GM23338 (cell line): ENCODE data around the gene SNHG17. TPM values are rescaled to one million over a fixed set of nuclear protein-coding genes. Genes with fewer than 3 reads are reported as not detected.

Source experiments
- ATAC-seq: fragments of 200-7000 bp; cut with Tn5 transposase; 3 replicates; pipeline ENCODE4 v1.9.1; 2020
- DNase-seq: peaks from one replicate; pipeline ENCODE4 v3.0.0-alpha.2; 2015; ENCODE audit warnings: low spot score
- H2AFZ ChIP-seq: fragments of 200-600 bp; sonication (generic); 2 replicates; pipeline ENCODE4 v1.8.0; 2016; ENCODE audit warnings: antibody characterized with exemption, mild to moderate bottlenecking, moderate library complexity
- H3F3A ChIP-seq: fragments of 200-600 bp; sonication (generic); replicated peaks from 2 replicates; pipeline ENCODE4 v1.8.0; 2017; ENCODE audit warnings: antibody characterized with exemption, mixed run types, low read depth
- H3K27ac ChIP-seq: fragments of 200-600 bp; sonication (generic); 2 replicates; pipeline ENCODE4 v1.6.1; 2016; ENCODE audit warnings: low read depth
- H3K27me3 ChIP-seq: fragments of 200-600 bp; sonication (generic); 2 replicates; pipeline ENCODE4 v1.8.0; 2016; ENCODE audit warnings: mild to moderate bottlenecking, mixed run types, moderate library complexity; ENCODE audit not compliant: insufficient read depth
- H3K36me3 ChIP-seq: fragments of 200-600 bp; sonication (generic); 2 replicates; pipeline ENCODE4 v1.8.0; 2016; ENCODE audit warnings: mild to moderate bottlenecking; ENCODE audit not compliant: insufficient read depth
- H3K4me1 ChIP-seq: fragments of 200-600 bp; sonication (generic); 2 replicates; pipeline ENCODE4 v1.8.0; 2016; ENCODE audit warnings: mild to moderate bottlenecking, moderate library complexity; ENCODE audit not compliant: insufficient read depth
- H3K4me2 ChIP-seq: fragments of 200-600 bp; sonication (generic); 2 replicates; pipeline ENCODE4 v1.7.1; 2017; ENCODE audit warnings: mixed run types
- H3K4me3 ChIP-seq: fragments of 200-600 bp; sonication (generic); 2 replicates; pipeline ENCODE4 v1.6.1; 2016; ENCODE audit warnings: mixed run types
- H3K79me2 ChIP-seq: fragments of 200-600 bp; sonication (generic); replicated peaks from 2 replicates; pipeline ENCODE4 v1.8.0; 2017; ENCODE audit warnings: mild to moderate bottlenecking; ENCODE audit not compliant: insufficient read depth
- H3K9me2 ChIP-seq: fragments of 200-600 bp; sonication (generic); 2 replicates; pipeline ENCODE4 v1.8.0; 2017; ENCODE audit not compliant: insufficient read depth
- H4K20me1 ChIP-seq: fragments of 200-600 bp; sonication (generic); replicated peaks from 2 replicates; pipeline ENCODE4 v1.8.0; 2017; ENCODE audit warnings: mild to moderate bottlenecking; ENCODE audit not compliant: insufficient read depth
- H3K27ac Mint-ChIP-seq: 2 replicates; pipeline ENCODE4 v1.8.0; 2020; ENCODE audit warnings: inconsistent platforms, mild to moderate bottlenecking, moderate library complexity, mixed read lengths
- H3K27me3 Mint-ChIP-seq: 3 replicates; pipeline ENCODE4 v1.8.0; 2022; ENCODE audit warnings: low read depth, mild to moderate bottlenecking, moderate library complexity, mixed read lengths, inconsistent platforms; ENCODE audit not compliant: insufficient read depth, poor library complexity
- H3K36me3 Mint-ChIP-seq: 3 replicates; pipeline ENCODE4 v1.8.0; 2021; ENCODE audit warnings: low read depth, mild to moderate bottlenecking, inconsistent platforms, moderate library complexity, mixed read lengths
- H3K4me1 Mint-ChIP-seq: 3 replicates; pipeline ENCODE4 v1.8.0; 2020; ENCODE audit warnings: mild to moderate bottlenecking, inconsistent platforms, mixed read lengths
- H3K4me3 Mint-ChIP-seq: 3 replicates; pipeline ENCODE4 v1.8.0; 2021; ENCODE audit warnings: moderate library complexity, mild to moderate bottlenecking, inconsistent platforms, mixed read lengths
- H3K9me3 Mint-ChIP-seq: 3 replicates; pipeline ENCODE4 v1.8.0; 2020; ENCODE audit warnings: moderate library complexity, mild to moderate bottlenecking, inconsistent platforms, mixed read lengths
- CREB1 ChIP-seq: fragments of 250-450 bp; sonication (Bioruptor Pico); IDR thresholded peaks from 2 replicates; pipeline ENCODE4 v1.5.0; 2020; ENCODE audit warnings: low read depth, mild to moderate bottlenecking, moderate library complexity
- EZH2 ChIP-seq: fragments of 200-600 bp; sonication (generic); IDR thresholded peaks from one replicate; pipeline ENCODE4 v1.8.0; 2017; ENCODE audit warnings: antibody characterized with exemption, mild to moderate bottlenecking, low read depth; ENCODE audit not compliant: unreplicated experiment
- EZH2phosphoT487 ChIP-seq: fragments of 200-600 bp; sonication (generic); IDR thresholded peaks from one replicate; pipeline ENCODE4 v1.8.1; 2018; ENCODE audit warnings: antibody characterized with exemption; ENCODE audit not compliant: unreplicated experiment
- JUNB ChIP-seq: IDR thresholded peaks from one replicate; pipeline ENCODE4 v1.6.1; 2016; ENCODE audit warnings: antibody characterized with exemption; ENCODE audit not compliant: unreplicated experiment
- NANOG ChIP-seq: IDR thresholded peaks from 2 replicates; pipeline ENCODE4 v1.6.1; 2016; ENCODE audit warnings: antibody characterized with exemption, borderline replicate concordance
- POLR2AphosphoS5 ChIP-seq: IDR thresholded peaks from 2 replicates; pipeline ENCODE4 v1.6.1; 2016; ENCODE audit warnings: antibody characterized with exemption, low read depth
- STAT1 ChIP-seq: IDR thresholded peaks from one replicate; pipeline ENCODE4 v1.6.1; 2016; ENCODE audit warnings: antibody characterized with exemption; ENCODE audit not compliant: unreplicated experiment
- ZNF114 ChIP-seq: fragments of 250-450 bp; sonication (Bioruptor Pico); IDR thresholded peaks from 2 replicates; pipeline ENCODE4 v1.5.0; 2020; ENCODE audit warnings: mild to moderate bottlenecking, moderate library complexity
- ZNF331 ChIP-seq: fragments of 250-450 bp; sonication (Bioruptor Pico); IDR thresholded peaks from 2 replicates; pipeline ENCODE4 v1.5.0; 2020; ENCODE audit warnings: low read depth, mild to moderate bottlenecking, moderate library complexity
- polyA plus RNA-seq: library from polyadenylated mRNA; unstranded; fragments of >200 nt; fragmentation: Nextera tagmentation; extraction: Ambion mirVana; gene quantifications from 2 replicates; pipeline ENCODE4 v1.2.1, GENCODE V29; 2016
- total RNA-seq: library from RNA; depleted of rRNA; stranded (reverse); fragments of >200 nt; shearing (Covaris generic); gene quantifications from 2 replicates; pipeline ENCODE4 v1.2.3, GENCODE V29; 2014
- TF ChIP-seq, protein P1 (sequence below), 2 experiments: fragments of 200-600 bp in 1 of 2; sonication (generic) in 1 of 2; conservative IDR thresholded peaks; 2 replicates each; pipeline versions ENCODE4 v1.5.1 to v1.6.1; 2016 to 2017; ENCODE audit warnings: antibody characterized with exemption in 2 of 2, low read depth in 2 of 2, mild to moderate bottlenecking in 2 of 2, moderate library complexity in 1 of 2
- TF ChIP-seq, protein P2 (sequence below): IDR thresholded peaks from 2 replicates; pipeline ENCODE4 v1.6.1; 2016; ENCODE audit warnings: antibody characterized with exemption
- TF ChIP-seq, protein P3 (sequence below): IDR thresholded peaks from one replicate; pipeline ENCODE4 v1.6.1; 2018; ENCODE audit warnings: antibody characterized with exemption; ENCODE audit not compliant: unreplicated experiment
- TF ChIP-seq, protein P4 (sequence below): fragments of 250-450 bp; sonication (Bioruptor Pico); IDR thresholded peaks from 2 replicates; pipeline ENCODE4 v1.5.0; 2020; ENCODE audit warnings: mild to moderate bottlenecking, moderate library complexity

Gene SNHG17
- total and polyA plus RNA-seq, 2 experiments from 2014 or later = 25.4 to 76.1 TPM

DNA sequence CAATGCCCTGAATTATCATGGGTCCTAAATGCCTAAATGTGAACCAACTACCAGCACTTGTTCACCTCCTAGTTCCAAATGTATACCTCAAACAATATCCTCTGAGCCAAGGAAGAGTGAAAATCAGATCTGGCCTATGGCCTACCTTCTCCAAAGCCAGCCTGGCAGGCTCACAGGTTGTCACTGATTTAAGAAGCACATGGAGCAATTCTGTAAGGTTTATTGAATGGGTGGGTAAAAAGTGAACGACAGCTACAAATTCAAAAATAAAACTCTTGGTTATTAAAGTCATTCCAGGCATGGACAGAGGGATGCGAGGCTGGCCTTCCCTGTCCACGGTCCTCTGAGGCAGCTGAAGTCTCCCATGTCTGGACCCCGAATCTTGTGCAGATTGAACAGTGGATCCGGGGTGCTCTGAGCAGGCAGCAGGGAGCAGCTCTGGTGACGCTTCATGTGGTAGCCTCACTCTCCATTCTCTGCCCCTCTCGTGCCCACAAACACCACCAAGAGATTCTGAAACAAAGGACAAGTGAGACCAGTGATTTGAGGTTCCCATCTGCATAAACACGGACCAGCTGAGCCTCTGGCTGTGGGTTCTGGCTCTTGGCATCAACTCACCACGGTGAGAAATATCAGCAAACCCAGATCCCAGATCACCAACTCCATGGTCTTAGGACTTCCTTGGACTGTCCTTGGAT, 14.6 kb downstream of the SNHG17 start:
- H4K20me1 ChIP-seq = peaks cover 57% of the 10 kb centered on the region
- no peaks in the 10 kb centered on the region for H3K9me3 Mint-ChIP-seq
- ATAC-seq = no peak
- H3K27me3 ChIP-seq = no peaks in the 10 kb centered on the region
- H3K79me2 ChIP-seq = peaks cover 31% of the 10 kb centered on the region
- peaks cover 16% of the 10 kb centered on the region for H3K4me1 ChIP-seq
- no peak overlapping the region for H3K27ac Mint-ChIP-seq
- no peak overlapping the region for H3K4me3 ChIP-seq
- H3K4me1 Mint-ChIP-seq = peaks cover 19% of the 10 kb centered on the region
- H3K4me3 Mint-ChIP-seq = no peak overlapping the region
- H3K4me2 ChIP-seq = no peak overlapping the region
- H3K36me3 ChIP-seq = peaks cover 65% of the 10 kb centered on the region
- 0 out of 2 replicates have a peak overlapping the region, but pooled peaks have one; percentile 26 for H3K27ac ChIP-seq
- H3K36me3 Mint-ChIP-seq = peaks cover 89% of the 10 kb centered on the region
- TF ChIP-seq NANOG (no peak), POLR2AphosphoS5 (no peak), EZH2 (no peak), ZNF114 (no peak), CREB1 (no peak), ZNF331 (no peak), STAT1 (no peak), EZH2phosphoT487 (no peak), JUNB (no peak)
- TF ChIP-seq, protein P1, sequence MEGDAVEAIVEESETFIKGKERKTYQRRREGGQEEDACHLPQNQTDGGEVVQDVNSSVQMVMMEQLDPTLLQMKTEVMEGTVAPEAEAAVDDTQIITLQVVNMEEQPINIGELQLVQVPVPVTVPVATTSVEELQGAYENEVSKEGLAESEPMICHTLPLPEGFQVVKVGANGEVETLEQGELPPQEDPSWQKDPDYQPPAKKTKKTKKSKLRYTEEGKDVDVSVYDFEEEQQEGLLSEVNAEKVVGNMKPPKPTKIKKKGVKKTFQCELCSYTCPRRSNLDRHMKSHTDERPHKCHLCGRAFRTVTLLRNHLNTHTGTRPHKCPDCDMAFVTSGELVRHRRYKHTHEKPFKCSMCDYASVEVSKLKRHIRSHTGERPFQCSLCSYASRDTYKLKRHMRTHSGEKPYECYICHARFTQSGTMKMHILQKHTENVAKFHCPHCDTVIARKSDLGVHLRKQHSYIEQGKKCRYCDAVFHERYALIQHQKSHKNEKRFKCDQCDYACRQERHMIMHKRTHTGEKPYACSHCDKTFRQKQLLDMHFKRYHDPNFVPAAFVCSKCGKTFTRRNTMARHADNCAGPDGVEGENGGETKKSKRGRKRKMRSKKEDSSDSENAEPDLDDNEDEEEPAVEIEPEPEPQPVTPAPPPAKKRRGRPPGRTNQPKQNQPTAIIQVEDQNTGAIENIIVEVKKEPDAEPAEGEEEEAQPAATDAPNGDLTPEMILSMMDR (conservative IDR thresholded peaks at IDR 0.05; ENCODE audit: low read depth in 2 of 2) = no peak
- TF ChIP-seq, protein P2, sequence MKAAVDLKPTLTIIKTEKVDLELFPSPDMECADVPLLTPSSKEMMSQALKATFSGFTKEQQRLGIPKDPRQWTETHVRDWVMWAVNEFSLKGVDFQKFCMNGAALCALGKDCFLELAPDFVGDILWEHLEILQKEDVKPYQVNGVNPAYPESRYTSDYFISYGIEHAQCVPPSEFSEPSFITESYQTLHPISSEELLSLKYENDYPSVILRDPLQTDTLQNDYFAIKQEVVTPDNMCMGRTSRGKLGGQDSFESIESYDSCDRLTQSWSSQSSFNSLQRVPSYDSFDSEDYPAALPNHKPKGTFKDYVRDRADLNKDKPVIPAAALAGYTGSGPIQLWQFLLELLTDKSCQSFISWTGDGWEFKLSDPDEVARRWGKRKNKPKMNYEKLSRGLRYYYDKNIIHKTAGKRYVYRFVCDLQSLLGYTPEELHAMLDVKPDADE = no peak
- TF ChIP-seq, protein P3, sequence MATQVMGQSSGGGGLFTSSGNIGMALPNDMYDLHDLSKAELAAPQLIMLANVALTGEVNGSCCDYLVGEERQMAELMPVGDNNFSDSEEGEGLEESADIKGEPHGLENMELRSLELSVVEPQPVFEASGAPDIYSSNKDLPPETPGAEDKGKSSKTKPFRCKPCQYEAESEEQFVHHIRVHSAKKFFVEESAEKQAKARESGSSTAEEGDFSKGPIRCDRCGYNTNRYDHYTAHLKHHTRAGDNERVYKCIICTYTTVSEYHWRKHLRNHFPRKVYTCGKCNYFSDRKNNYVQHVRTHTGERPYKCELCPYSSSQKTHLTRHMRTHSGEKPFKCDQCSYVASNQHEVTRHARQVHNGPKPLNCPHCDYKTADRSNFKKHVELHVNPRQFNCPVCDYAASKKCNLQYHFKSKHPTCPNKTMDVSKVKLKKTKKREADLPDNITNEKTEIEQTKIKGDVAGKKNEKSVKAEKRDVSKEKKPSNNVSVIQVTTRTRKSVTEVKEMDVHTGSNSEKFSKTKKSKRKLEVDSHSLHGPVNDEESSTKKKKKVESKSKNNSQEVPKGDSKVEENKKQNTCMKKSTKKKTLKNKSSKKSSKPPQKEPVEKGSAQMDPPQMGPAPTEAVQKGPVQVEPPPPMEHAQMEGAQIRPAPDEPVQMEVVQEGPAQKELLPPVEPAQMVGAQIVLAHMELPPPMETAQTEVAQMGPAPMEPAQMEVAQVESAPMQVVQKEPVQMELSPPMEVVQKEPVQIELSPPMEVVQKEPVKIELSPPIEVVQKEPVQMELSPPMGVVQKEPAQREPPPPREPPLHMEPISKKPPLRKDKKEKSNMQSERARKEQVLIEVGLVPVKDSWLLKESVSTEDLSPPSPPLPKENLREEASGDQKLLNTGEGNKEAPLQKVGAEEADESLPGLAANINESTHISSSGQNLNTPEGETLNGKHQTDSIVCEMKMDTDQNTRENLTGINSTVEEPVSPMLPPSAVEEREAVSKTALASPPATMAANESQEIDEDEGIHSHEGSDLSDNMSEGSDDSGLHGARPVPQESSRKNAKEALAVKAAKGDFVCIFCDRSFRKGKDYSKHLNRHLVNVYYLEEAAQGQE = no peak
- TF ChIP-seq, protein P4, sequence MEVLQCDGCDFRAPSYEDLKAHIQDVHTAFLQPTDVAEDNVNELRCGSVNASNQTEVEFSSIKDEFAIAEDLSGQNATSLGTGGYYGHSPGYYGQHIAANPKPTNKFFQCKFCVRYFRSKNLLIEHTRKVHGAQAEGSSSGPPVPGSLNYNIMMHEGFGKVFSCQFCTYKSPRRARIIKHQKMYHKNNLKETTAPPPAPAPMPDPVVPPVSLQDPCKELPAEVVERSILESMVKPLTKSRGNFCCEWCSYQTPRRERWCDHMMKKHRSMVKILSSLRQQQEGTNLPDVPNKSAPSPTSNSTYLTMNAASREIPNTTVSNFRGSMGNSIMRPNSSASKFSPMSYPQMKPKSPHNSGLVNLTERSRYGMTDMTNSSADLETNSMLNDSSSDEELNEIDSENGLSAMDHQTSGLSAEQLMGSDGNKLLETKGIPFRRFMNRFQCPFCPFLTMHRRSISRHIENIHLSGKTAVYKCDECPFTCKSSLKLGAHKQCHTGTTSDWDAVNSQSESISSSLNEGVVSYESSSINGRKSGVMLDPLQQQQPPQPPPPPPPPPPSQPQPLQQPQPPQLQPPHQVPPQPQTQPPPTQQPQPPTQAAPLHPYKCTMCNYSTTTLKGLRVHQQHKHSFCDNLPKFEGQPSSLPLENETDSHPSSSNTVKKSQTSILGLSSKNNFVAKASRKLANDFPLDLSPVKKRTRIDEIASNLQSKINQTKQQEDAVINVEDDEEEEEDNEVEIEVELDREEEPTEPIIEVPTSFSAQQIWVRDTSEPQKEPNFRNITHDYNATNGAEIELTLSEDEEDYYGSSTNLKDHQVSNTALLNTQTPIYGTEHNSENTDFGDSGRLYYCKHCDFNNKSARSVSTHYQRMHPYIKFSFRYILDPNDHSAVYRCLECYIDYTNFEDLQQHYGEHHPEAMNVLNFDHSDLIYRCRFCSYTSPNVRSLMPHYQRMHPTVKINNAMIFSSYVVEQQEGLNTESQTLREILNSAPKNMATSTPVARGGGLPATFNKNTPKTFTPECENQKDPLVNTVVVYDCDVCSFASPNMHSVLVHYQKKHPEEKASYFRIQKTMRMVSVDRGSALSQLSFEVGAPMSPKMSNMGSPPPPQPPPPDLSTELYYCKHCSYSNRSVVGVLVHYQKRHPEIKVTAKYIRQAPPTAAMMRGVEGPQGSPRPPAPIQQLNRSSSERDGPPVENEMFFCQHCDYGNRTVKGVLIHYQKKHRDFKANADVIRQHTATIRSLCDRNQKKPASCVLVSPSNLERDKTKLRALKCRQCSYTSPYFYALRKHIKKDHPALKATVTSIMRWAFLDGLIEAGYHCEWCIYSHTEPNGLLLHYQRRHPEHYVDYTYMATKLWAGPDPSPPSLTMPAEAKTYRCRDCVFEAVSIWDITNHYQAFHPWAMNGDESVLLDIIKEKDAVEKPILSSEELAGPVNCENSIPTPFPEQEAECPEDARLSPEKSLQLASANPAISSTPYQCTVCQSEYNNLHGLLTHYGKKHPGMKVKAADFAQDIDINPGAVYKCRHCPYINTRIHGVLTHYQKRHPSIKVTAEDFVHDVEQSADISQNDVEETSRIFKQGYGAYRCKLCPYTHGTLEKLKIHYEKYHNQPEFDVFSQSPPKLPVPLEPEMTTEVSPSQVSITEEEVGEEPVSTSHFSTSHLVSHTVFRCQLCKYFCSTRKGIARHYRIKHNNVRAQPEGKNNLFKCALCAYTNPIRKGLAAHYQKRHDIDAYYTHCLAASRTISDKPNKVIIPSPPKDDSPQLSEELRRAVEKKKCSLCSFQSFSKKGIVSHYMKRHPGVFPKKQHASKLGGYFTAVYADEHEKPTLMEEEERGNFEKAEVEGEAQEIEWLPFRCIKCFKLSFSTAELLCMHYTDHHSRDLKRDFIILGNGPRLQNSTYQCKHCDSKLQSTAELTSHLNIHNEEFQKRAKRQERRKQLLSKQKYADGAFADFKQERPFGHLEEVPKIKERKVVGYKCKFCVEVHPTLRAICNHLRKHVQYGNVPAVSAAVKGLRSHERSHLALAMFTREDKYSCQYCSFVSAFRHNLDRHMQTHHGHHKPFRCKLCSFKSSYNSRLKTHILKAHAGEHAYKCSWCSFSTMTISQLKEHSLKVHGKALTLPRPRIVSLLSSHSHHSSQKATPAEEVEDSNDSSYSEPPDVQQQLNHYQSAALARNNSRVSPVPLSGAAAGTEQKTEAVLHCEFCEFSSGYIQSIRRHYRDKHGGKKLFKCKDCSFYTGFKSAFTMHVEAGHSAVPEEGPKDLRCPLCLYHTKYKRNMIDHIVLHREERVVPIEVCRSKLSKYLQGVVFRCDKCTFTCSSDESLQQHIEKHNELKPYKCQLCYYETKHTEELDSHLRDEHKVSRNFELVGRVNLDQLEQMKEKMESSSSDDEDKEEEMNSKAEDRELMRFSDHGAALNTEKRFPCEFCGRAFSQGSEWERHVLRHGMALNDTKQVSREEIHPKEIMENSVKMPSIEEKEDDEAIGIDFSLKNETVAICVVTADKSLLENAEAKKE (CRISPR knock-in tag) = no peak
- H3F3A ChIP-seq = peaks cover 40% of the 10 kb centered on the region
- H3K9me2 ChIP-seq = no peaks in the 10 kb centered on the region
- H3K27me3 Mint-ChIP-seq = peaks cover 13% of the 10 kb centered on the region
- H2AFZ ChIP-seq = no peak overlapping the region
- DNase-seq = no peak
